Activated T-helper 1 cell treated with anti-CD3 and anti-CD28 coated beads, Interleukin-2, amount 50 U/mL, for 16 hours (primary cell): Measurements from ENCODE around the gene MECP2.
"Not testable (repeated sequence)": the region's sequence is repeated elsewhere in the genome, so short reads cannot be mapped to it uniquely, and the experiment has no call there.

Experiments used
- DNase-seq, 2 donors: peaks; one replicate each; pipeline ENCODE4 v3.0.0-alpha.2; 2020; ENCODE audit warnings: low read depth in 1 of 2, low spot score in 1 of 2

Gene MECP2

DNA sequence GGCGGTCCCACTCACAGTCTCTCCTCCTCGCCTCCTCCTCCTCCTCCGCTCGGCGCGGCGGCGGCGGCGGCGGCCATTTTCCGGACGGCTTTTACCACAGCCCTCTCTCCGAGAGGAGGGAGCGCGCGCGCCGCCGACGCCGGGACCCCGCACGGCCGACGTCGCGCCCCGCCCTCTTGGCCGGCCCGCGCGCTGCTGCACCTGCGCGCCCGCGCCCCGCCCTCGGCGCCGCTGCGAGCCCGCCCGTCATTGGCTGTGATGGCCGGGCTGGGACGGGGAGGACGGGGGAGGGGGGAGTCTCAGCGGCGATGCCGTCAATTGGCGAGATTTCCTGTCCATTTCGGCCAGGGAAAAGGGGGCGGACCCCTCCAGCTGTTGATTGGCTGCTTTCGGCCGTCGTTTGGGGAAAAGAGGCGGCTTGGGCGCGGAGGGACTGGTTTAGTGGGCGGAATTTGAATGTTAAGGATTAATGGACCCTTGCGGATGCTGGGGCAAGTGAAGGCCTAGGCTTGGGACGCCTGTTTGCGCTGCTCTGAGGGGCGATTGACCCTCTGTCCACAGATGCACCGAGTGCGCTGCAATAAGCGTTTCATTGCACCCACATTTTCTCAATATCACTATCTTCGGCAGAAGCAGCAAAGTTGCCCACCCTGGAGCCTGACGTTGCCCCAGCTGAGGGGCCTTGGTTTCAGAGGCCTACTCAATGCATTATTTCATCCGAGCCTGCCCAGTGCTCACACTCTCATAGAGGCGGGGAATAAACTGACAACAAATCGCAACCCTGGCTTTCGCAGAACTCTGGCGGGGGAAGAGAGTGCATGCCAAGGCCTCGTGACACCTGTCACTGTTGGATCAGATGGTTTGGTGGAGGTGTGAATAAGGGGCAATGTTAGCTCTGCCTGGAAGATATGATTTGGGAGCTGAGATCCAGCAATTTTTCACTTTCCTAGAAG, at the start of gene MECP2:
TSS of gene MECP2 (minus strand) at position 129 of the 953 bp plus-strand sequence.
- peak; percentile 69 to 80 for DNase-seq

DNA sequence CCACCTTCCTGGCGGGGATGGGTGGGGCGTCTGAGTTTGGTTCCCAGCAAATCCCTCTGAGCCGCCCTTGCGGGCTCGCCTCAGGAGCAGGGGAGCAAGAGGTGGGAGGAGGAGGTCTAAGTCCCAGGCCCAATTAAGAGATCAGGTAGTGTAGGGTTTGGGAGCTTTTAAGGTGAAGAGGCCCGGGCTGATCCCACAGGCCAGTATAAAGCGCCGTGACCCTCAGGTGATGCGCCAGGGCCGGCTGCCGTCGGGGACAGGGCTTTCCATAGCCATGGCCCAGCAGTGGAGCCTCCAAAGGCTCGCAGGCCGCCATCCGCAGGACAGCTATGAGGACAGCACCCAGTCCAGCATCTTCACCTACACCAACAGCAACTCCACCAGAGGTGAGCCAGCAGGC, 46.5 kb upstream of the MECP2 start, which contains the start of gene OPN1LW:
TSS of gene OPN1LW (plus strand) at position 234 of the 400 bp plus-strand sequence. CDS start at position 275, 41 bp downstream.
- DNase-seq = not testable (repeated sequence)

GRCh38 chrX:154142950-154143745, 45.6 kb upstream of the MECP2 start:
- no peak for DNase-seq

DNA sequence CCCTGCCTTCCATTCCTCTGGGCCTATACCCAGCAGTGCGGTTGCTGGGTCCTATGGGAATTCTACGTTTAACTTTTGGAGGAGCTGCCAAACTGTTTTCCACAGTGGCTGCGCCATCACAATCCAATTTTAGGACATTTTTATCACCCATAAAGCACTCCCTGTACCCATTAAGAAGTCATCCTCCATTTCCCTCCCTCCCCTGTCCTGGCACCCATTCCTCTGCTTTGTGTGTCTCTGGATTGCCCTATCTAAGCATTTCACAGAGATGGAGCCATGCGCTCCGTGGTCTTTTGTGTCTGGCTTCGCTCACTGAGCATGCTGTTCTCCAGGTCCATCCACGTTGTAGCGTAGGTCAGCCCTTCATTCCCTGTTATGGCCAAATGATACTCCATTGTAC, 44.9 kb upstream of the MECP2 start:
- no peak for DNase-seq

DNA sequence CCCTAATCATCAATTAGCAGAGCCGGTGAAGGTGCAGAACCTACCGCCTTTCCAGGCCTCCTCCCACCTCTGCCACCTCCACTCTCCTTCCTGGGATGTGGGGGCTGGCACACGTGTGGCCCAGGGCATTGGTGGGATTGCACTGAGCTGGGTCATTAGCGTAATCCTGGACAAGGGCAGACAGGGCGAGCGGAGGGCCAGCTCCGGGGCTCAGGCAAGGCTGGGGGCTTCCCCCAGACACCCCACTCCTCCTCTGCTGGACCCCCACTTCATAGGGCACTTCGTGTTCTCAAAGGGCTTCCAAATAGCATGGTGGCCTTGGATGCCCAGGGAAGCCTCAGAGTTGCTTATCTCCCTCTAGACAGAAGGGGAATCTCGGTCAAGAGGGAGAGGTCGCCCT, 43.2 kb upstream of the MECP2 start:
- DNase-seq = no peak

DNA sequence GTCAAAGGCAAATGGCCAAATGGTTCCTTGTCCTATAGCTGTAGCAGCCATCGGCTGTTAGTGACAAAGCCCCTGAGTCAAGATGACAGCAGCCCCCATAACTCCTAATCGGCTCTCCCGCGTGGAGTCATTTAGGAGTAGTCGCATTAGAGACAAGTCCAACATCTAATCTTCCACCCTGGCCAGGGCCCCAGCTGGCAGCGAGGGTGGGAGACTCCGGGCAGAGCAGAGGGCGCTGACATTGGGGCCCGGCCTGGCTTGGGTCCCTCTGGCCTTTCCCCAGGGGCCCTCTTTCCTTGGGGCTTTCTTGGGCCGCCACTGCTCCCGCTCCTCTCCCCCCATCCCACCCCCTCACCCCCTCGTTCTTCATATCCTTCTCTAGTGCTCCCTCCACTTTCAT, 42.7 kb upstream of the MECP2 start:
- DNase-seq = no peak

DNA sequence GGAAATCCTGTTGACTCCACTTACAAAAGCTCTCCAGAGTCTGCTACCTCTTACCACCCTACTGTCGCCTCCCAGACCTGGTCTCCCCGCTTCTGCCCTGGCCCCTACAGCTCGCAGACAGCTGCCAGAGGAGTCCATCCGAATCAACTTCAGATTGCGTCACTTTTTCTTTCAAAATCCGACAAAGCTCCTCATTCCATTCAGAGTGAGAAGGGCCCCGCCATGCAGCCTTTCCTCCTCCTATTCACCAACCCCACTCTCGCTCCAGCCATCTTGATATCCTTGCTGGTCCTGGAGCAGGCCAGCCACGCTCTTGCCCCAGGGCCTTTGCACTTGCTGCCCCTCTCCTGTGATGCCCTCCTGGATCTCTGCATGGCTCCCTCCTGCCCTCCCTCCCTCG, 41.3 kb upstream of the MECP2 start:
- DNase-seq = no peak

DNA sequence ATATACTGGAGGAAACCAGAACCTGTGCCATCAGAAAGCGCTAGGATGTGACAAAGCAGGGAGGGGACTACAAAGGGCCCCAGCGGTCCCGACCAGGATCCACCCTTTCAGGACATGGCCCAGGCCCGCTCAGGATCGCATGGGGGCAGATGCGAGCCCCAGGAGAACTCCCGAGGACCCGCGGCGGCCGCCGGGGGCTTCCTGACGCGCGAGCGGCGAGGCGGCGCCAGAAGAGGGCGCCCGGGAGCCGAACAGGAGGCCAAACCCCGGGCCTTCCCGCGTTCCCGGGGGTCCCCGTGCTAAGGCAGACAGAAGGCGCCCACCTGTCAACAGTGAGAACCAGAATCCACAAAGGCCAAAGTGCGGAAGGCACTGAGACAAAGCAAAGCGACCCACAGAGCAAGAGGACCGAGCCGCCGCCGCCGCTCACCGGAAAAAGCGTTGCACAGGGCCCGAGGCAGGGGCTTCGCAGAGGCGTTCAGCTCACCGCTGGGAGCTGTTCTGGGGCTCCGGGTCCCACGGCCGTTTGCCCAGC, 39.2 kb upstream of the MECP2 start:
- DNase-seq = peak; percentile 37 to 52

GRCh38 chrX:154135458-154136229, 38.1 kb upstream of the MECP2 start:
- no peak for DNase-seq

DNA sequence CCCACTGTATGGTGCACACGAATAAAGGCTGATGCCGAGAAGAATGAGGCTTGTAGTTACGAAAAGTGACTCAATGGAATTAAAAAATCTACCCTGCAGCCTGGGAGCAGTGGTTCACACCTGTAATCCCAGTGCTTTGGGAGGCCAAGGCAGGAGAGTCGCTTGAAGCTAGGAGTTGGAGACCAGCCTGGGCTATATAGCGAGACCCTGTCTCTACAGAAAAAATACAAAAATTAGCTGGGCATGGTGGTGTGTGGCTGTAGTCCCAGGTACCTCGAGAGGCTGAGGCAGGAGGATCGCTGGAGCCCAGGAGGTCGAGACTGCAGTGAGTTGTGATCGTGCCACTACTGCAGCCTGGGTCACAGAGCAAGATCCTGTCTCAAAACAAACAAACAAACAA, 34.8 kb upstream of the MECP2 start:
- no peak for DNase-seq

GRCh38 chrX:154131955-154132354, 34.4 kb upstream of the MECP2 start:
- no peak for DNase-seq

DNA sequence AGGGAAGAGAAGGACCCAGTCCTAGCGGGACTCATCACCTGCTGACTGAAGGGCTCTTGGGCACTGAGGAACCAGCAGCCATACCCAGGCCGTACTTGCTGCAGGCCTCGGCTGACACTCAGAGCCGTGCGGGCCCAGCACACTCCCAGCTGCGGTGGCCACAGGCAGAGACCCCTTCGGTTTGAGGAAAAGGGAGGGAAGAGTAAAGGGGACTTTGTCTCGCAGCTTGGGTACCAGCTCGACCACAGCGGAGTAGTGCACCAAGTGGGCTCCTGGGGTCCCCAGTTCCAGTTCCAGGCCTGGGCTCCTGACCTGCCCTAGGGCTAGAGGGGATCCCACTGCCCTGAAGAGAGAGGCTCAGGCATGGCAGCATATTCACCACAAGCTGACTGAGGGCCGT, 28.6 kb upstream of the MECP2 start:
- no peak for DNase-seq

- DNase-seq = no peak
Observed at GRCh38 chrX:154125391-154126040, 28.0 kb upstream of the MECP2 start.

DNA sequence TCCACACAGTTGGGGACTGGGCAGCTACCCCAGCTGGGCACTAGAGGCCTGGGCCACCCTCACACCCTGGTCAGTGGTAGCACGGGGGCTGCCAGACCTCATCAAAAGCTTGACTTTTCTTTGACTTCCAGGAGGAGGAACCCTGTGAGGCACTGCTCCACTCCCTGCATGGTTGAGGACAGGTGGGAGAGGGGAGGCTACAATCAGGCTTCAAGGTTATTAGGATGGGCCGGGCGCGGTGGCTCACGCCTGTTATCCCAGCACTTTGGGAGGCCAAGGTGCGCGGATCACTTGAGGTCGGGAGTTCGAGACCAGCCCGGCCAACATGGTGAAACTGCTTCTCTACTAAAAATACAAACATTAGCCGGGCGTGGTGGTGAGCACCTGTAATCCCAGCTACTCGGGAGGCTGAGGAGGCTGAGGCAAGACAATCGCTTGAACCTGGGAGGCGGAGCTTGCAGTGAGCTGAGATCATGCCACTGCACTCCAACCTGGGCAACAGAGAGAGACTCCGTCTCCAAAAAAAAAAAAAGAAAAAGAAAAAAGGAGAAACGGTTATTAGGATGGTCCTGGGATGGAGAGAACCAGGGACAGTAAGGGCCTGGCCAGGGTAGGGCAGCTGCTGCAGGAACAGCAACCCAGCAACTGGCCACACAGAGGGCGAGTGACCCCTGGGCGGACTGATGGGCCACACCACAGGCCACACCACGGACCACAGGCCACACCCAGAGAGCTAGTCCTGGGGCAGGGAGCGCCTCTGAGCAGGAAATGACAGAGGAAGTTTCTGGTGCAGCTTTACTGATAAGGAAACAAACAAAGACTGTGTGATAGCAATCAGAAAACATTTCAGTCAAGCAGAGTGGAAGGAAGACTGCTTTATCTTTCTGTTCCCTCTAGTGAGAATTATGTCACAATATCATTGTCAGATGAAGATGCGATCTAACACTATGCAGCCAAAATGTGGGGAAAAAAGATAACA, 26.0 kb upstream of the MECP2 start:
- no peak for DNase-seq

DNA sequence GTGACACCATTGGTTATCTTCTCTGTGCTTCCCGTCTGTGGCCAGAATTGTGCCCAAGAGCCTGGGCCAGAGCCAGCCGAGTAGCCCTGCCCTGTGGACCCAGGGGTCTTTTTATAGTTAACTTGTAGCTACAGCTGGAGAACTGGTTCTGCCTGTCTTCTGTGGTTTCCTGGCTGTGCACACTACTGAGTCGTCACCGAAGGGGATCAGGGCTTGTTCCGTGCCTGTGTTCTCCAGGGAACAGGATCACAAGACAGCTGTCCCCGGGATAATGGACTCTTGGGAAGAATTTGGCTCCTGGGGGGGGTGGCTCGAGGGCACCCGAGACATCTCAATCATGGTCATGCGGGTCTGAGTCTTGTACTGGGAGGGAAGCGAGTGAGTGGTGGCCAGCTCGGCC, 24.4 kb upstream of the MECP2 start:
- no peak for DNase-seq

DNA sequence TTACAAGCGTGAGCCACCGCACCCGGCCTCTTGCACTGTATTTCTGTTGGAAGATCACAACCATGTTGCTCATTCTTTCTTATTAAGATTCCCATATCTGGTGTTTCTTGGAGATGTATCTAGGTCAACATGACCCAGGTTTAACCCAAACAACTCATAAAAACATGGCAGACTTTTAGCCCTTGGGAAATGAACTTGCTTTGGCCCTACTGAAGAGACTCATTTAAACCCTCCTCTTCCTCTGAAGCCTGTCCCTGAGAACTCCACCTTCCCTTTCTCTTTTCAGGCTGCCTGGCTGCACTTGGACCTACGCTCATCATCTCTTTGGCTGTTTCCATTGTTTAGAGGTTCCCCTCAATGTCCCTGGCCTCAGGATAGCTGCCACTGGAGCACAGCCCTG, 23.7 kb upstream of the MECP2 start:
- no peak for DNase-seq

DNA sequence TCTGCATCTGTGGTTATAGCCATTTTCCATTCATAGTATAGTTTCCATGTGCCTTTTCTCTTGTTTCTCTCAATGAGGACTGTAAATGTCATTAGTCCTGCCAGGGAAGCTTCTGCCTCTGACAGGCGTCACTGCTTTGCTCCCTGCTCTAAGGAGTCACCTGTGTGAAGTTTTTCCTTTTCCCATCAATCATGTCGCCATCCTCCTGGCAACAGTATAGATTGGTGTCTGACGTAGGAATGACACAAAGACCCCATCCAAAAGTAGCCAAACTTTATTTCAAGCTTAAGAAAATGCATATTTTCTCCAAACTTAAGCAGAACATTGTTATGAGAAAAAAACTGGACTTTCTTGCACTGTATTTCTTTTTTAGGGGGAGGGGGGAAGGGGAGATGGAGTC, 23.1 kb upstream of the MECP2 start:
- no peak for DNase-seq

- DNase-seq = no peak
Observed at GRCh38 chrX:154117566-154117965, 20.0 kb upstream of the MECP2 start.
